Endodermal cell (in vitro differentiated cells): ENCODE measurements around the gene NOM1. TPM values are rescaled to one million over a fixed set of nuclear protein-coding genes. Genes with fewer than 3 reads are reported as not detected.

Experiments
- DNase-seq: peaks from one replicate; pipeline ENCODE4 v3.0.0-alpha.2; 2017
- H3K27ac ChIP-seq: 2 replicates; pipeline ENCODE4 v1.5.1; 2013; ENCODE audit warnings: mild to moderate bottlenecking, low read depth, low read length, moderate library complexity
- H3K27me3 ChIP-seq: 2 replicates; pipeline ENCODE4 v1.6.1; 2013; ENCODE audit warnings: mild to moderate bottlenecking, low read length, moderate library complexity; ENCODE audit not compliant: insufficient read depth, control insufficient read depth, poor library complexity, severe bottlenecking
- H3K36me3 ChIP-seq: 2 replicates; pipeline ENCODE4 v1.7.0; 2013; ENCODE audit warnings: mild to moderate bottlenecking, low read length, moderate library complexity; ENCODE audit not compliant: control insufficient read depth, insufficient read depth
- H3K4me1 ChIP-seq: one replicate; pipeline ENCODE4 v1.7.0; 2013; ENCODE audit warnings: low read length; ENCODE audit not compliant: control insufficient read depth, insufficient read depth
- H3K4me3 ChIP-seq: 2 replicates; pipeline ENCODE4 v1.5.1; 2013; ENCODE audit warnings: mild to moderate bottlenecking, low read length, moderate library complexity
- H3K9ac ChIP-seq: 2 replicates; pipeline ENCODE4 v1.6.1; 2013; ENCODE audit warnings: mild to moderate bottlenecking, low read length, moderate library complexity; ENCODE audit not compliant: poor library complexity, severe bottlenecking; ENCODE audit errors: extremely low read depth
- H3K9me3 ChIP-seq: 2 replicates; pipeline ENCODE4 v1.6.1; 2013; ENCODE audit warnings: mild to moderate bottlenecking, low read length, moderate library complexity; ENCODE audit not compliant: control insufficient read depth
- H3K27ac Mint-ChIP-seq: 2 replicates; pipeline ENCODE4 v1.8.0; 2020; ENCODE audit warnings: mixed read lengths
- H3K27me3 Mint-ChIP-seq: 2 replicates; pipeline ENCODE4 v1.8.0; 2021; ENCODE audit warnings: mild to moderate bottlenecking, mixed read lengths; ENCODE audit not compliant: insufficient read depth
- H3K36me3 Mint-ChIP-seq: 2 replicates; pipeline ENCODE4 v1.8.0; 2020; ENCODE audit warnings: low read depth, mixed read lengths
- H3K4me1 Mint-ChIP-seq: 2 replicates; pipeline ENCODE4 v1.8.0; 2020; ENCODE audit warnings: mixed read lengths
- H3K4me3 Mint-ChIP-seq: 2 replicates; pipeline ENCODE4 v1.8.0; 2020; ENCODE audit warnings: mild to moderate bottlenecking, moderate library complexity, mixed read lengths
- H3K9me3 Mint-ChIP-seq: 2 replicates; pipeline ENCODE4 v1.8.0; 2020; ENCODE audit warnings: mild to moderate bottlenecking, mixed read lengths
- WGBS, 2 experiments: methylation state at CpG; one replicate each; pipeline versions ENCODE4 v1.1.5 to v1.1.7; 2013; ENCODE audit warnings: missing lambda C conversion rate in 2 of 2, mixed read lengths in 1 of 2; ENCODE audit not compliant: insufficient coverage in 1 of 2, insufficient read length in 1 of 2; 5-methylcytosine and 5-hydroxymethylcytosine counted together
- total RNA-seq, 2 donors: library from RNA; stranded (reverse); fragmentation: NEBNext Ultra II Directional in 1 of 2; extraction: Animal tissue kit (Norgen Biotek cat#: 25700) in 1 of 2; gene quantifications; 2 replicates in 1 of 2; 3 replicates in 1 of 2; pipeline ENCODE4 v1.2.1, GENCODE V29; 2021
- TF ChIP-seq, protein P1 (sequence below): fragments of 200-600 bp; sonication (generic); conservative IDR thresholded peaks from 2 replicates; pipeline ENCODE4 v1.5.0; 2021; ENCODE audit warnings: antibody characterized with exemption, mild to moderate bottlenecking

The NOM1 gene
- total RNA-seq, 2 donors from 2014 or later, result 22.8 to 27.0 TPM

DNA sequence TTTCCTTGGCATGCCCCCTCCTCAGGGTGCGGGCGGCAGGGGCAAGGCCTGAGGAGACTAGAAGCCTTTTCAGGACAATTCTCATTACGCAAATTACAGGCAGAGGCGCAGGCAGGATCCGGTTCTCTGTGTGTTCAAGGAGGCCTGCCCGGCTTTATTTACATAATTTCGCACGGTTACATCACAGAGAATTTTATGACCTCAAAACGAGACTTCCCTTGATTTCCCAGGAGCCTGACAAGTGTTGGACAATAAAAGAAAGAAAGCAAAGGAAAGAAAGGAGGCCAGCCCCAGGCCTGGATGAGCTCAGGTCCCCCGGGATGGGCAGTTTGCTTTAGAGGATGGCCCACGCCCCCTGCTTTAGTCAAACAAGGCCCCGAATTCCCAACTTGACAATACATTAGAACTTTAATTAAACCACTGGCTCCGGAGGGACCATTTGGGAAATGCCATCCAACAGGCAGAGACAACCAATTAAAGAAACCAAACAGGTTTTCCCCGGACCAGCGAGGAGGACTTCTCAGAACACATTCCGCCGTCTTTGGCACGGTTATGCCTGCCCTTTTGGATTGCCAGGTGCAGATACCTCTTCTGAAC is 58.1 kb downstream of the NOM1 start:
- H3K4me3 Mint-ChIP-seq, result peak overlapping the region; percentile 75
- Histone ChIP-seq H3K9ac (no peak overlapping the region), H3K36me3 (no peaks in the 10 kb centered on the region), H3K27ac (no peak overlapping the region), H3K9me3 (no peaks in the 10 kb centered on the region), H3K4me3 (peak overlapping the region; percentile 87), H3K4me1 (peaks cover 14% of the 10 kb centered on the region), H3K27me3 (peaks cover 89% of the 10 kb centered on the region)
- peak; percentile 49 for DNase-seq
- no peak overlapping the region for H3K27ac Mint-ChIP-seq
- H3K27me3 Mint-ChIP-seq, result peaks cover 84% of the 10 kb centered on the region
- H3K36me3 Mint-ChIP-seq, result peaks cover 6% of the 10 kb centered on the region
- peaks cover 24% of the 10 kb centered on the region for H3K4me1 Mint-ChIP-seq
- 28 to 31% methylated on average over 12 to 18 of the region's 18 CpGs for WGBS, 2 experiments
- TF ChIP-seq, protein P1, sequence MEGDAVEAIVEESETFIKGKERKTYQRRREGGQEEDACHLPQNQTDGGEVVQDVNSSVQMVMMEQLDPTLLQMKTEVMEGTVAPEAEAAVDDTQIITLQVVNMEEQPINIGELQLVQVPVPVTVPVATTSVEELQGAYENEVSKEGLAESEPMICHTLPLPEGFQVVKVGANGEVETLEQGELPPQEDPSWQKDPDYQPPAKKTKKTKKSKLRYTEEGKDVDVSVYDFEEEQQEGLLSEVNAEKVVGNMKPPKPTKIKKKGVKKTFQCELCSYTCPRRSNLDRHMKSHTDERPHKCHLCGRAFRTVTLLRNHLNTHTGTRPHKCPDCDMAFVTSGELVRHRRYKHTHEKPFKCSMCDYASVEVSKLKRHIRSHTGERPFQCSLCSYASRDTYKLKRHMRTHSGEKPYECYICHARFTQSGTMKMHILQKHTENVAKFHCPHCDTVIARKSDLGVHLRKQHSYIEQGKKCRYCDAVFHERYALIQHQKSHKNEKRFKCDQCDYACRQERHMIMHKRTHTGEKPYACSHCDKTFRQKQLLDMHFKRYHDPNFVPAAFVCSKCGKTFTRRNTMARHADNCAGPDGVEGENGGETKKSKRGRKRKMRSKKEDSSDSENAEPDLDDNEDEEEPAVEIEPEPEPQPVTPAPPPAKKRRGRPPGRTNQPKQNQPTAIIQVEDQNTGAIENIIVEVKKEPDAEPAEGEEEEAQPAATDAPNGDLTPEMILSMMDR, result no peak
- no peaks in the 10 kb centered on the region for H3K9me3 Mint-ChIP-seq

DNA sequence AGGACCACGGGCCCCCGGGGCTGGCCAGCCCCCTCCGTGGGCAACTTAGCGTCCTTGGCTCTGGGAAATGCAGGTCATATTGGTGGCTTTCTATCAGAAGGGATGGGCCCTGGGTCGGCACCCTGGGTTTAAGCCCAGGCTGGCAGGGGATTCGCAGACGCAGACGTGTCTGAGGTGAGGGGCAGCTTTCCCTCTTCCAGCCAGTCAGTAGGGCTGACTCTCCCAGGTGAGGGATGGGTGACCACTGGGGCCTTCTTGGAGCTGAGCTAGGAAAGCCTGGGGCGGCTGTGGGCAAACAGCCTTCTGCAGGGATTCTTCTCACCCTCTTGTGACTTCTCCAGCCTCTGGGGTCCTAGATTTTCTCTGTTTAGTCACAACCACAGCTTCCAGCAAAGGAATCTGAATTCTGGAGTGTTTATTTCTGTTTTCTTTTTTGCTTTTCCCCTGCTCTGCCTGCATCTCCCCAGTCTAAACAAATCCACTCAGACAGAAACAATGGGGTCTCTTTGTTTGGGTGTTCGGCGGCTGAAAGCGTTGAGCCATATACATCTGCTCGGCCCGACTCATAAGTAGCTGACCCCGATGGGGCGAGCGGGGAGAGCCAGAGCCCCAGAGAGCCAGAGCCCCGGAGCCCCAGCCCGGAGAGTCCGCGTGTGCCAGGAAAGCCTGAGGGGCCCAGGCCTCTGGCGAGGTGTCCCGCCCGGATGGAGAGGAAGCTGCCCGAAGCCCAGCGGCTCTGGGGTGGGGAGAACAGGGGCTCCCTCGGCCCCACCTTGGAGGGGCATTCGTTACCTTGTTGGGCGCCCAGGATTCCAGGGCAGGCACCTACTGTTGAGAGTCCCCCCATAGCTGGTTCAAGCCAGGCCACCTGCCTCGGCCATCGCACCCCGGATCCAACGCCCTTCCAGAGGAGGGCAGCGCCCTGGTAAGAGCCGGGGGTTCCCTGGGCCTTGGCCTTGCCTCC is 59.0 kb downstream of the NOM1 start:
- peaks cover 89% of the 10 kb centered on the region for H3K27me3 ChIP-seq
- H3K9me3 Mint-ChIP-seq, result no peaks in the 10 kb centered on the region
- H3K4me3 Mint-ChIP-seq, result peak overlapping the region; percentile 75
- H3K4me1 ChIP-seq, result peaks cover 14% of the 10 kb centered on the region
- TF ChIP-seq, protein P1, result no peak
- H3K9me3 ChIP-seq, result no peaks in the 10 kb centered on the region
- no peak overlapping the region for H3K9ac ChIP-seq
- peak; percentile 62 for DNase-seq
- peaks cover 6% of the 10 kb centered on the region for H3K36me3 Mint-ChIP-seq
- peaks cover 85% of the 10 kb centered on the region for H3K27me3 Mint-ChIP-seq
- H3K27ac ChIP-seq, result no peak overlapping the region
- H3K36me3 ChIP-seq, result no peaks in the 10 kb centered on the region
- no peak overlapping the region for H3K27ac Mint-ChIP-seq
- peak overlapping the region; percentile 87 for H3K4me3 ChIP-seq
- H3K4me1 Mint-ChIP-seq, result peaks cover 26% of the 10 kb centered on the region
- WGBS, 2 experiments, result 17% methylated on average over 20 to 35 of the region's 35 CpGs

DNA sequence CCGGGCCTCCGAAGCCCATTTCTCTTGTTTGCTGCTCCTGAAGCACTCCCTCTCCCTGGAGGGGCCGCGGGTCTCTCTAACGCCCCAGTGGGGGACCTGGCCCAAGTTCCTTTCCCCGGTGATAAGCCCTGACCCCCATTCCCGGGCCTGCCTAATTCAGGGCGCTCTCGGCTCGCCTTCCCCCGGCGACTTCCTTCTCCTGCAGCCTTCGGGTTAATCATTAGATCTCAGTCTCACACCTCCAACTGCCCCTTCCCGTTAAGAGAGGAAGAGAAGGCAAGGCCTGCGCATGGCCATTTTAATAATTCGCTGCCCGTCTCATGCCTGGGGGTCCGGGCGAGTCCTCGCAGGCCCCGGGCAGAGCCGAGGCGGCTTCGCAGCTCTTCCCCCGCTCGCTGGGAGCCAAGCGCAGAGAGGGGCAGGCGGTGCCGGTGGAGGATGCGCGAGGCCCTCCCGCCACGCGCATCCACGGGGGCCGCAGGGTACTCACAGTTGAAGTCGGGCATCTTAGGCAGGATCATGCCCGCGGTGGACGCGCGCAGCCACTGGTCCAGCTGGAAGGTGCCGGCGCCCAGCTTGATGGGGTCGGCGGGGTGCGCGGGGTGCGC is 59.8 kb downstream of the NOM1 start:
- Histone ChIP-seq H3K9ac (no peak overlapping the region), H3K27ac (no peak overlapping the region), H3K4me3 (peak overlapping the region; percentile 87), H3K9me3 (no peaks in the 10 kb centered on the region), H3K4me1 (peaks cover 17% of the 10 kb centered on the region), H3K27me3 (peaks cover 88% of the 10 kb centered on the region), H3K36me3 (no peaks in the 10 kb centered on the region)
- 1% methylated on average over 33 to 49 of the region's 49 CpGs for WGBS, 2 experiments
- H3K4me3 Mint-ChIP-seq, result peak overlapping the region; percentile 75
- peak overlapping the region; percentile 70 for H3K27ac Mint-ChIP-seq
- H3K4me1 Mint-ChIP-seq, result peaks cover 33% of the 10 kb centered on the region
- H3K36me3 Mint-ChIP-seq, result peaks cover 6% of the 10 kb centered on the region
- peaks cover 85% of the 10 kb centered on the region for H3K27me3 Mint-ChIP-seq
- no peaks in the 10 kb centered on the region for H3K9me3 Mint-ChIP-seq
- DNase-seq, result peak; percentile 82
- TF ChIP-seq, protein P1, result no peak
